Activated gamma-delta T cell treated with anti-CD3 and anti-CD28 coated beads, Interleukin-2, amount 50 U/mL, for 16 hours (primary cell): ENCODE measurements around the gene SYT15.
"Not testable (repeated sequence)": the region's sequence is repeated elsewhere in the genome, so short reads cannot be mapped to it uniquely, and the experiment has no call there.

Experiments used
- DNase-seq: peaks from one replicate; pipeline ENCODE4 v3.0.0-alpha.2; 2020; ENCODE audit warnings: low read depth

Gene SYT15

GRCh38 chr10:46589589-46589988 is 10.7 kb downstream of the SYT15 start:
- not testable (repeated sequence) for DNase-seq

- DNase-seq = not testable (repeated sequence)
These were observed 12.1 kb downstream of the SYT15 start for GRCh38 chr10:46591053-46591452.

- not testable (repeated sequence) for DNase-seq
These were observed 14.4 kb downstream of the SYT15 start for GRCh38 chr10:46593307-46593706.

GRCh38 chr10:46594453-46595063 is 15.6 kb downstream of the SYT15 start:
- DNase-seq = not testable (repeated sequence)

- DNase-seq = not testable (repeated sequence)
These were observed 17.6 kb downstream of the SYT15 start for GRCh38 chr10:46596570-46596969.

GRCh38 chr10:46597616-46598246 is 18.8 kb downstream of the SYT15 start:
- not testable (repeated sequence) for DNase-seq

GRCh38 chr10:46600516-46600915 is 21.6 kb downstream of the SYT15 start:
- DNase-seq = not testable (repeated sequence)

- DNase-seq = not testable (repeated sequence)
These were observed 36.6 kb downstream of the SYT15 start for GRCh38 chr10:46615540-46615939.

GRCh38 chr10:46616227-46616626 is 37.3 kb downstream of the SYT15 start:
- not testable (repeated sequence) for DNase-seq

- DNase-seq = not testable (repeated sequence)
These were observed 38.2 kb downstream of the SYT15 start for GRCh38 chr10:46617134-46617533.

- DNase-seq = not testable (repeated sequence)
These were observed 39.0 kb downstream of the SYT15 start for GRCh38 chr10:46617913-46618312.

GRCh38 chr10:46623899-46624654 is 45.1 kb downstream of the SYT15 start:
- DNase-seq = not testable (repeated sequence)

GRCh38 chr10:46629805-46630204 is 50.9 kb downstream of the SYT15 start:
- not testable (repeated sequence) for DNase-seq

- not testable (repeated sequence) for DNase-seq
These were observed 51.9 kb downstream of the SYT15 start for GRCh38 chr10:46630816-46631215.

- DNase-seq = not testable (repeated sequence)
These were observed 52.8 kb downstream of the SYT15 start for GRCh38 chr10:46631683-46632082.

GRCh38 chr10:46634698-46635097 is 55.8 kb downstream of the SYT15 start:
- not testable (repeated sequence) for DNase-seq

- not testable (repeated sequence) for DNase-seq
These were observed 56.5 kb downstream of the SYT15 start for GRCh38 chr10:46635364-46635959.

- DNase-seq = not testable (repeated sequence)
These were observed 61.1 kb downstream of the SYT15 start for GRCh38 chr10:46640005-46640404.
